HL-60/S4 treated with retinoic acid at 250 ng/mL for 4 days and 3 days (cell line): ENCODE results near the gene STH.

Experiments
- in situ Hi-C: fragments of 300-500 bp; cut with MboI; formaldehyde crosslinking; loops from 2 replicates; pipeline ENCODE4 v1.7.0; 2022; ENCODE audit warnings: low sequenced_read_pairs

The STH gene

DNA sequence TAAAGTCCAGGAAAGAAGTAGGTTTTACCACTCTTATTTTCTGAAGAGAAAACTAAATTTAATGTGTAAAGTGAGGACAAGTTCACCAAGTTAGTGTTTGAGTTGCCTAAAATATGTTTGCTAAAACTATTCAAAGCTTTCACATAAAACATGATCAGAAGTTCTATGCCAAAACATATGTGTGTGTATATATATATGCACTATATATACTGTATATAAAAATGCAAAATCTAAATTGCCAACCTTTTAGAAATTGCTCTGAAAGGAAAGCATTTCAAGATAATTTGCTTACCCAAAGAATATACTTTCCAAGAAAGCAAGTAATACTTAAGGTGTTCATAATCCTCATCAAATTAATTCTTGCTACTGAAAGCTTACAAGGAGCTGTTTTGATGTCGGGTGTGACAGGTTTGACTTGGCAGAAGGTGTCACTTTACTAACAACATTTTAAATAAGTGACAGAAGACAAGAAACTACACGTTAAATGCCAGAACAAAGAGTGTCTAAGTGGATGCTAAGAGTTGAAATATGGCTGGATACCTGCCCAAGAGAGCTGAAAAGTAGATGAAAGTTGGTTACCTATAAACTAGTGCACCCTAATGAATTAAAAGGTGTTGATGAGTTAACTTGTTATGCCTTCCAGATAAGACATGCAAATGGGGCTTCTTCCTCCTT, 32.3 kb upstream of the STH start:
- in situ Hi-C loops, result no loop called here

GRCh38 chr17:45967378-45967777, 31.7 kb upstream of the STH start:
- in situ Hi-C loops, result no loop called here

- in situ Hi-C loops, result no loop called here
Measured at GRCh38 chr17:45968732-45969131, 30.3 kb upstream of the STH start.

DNA sequence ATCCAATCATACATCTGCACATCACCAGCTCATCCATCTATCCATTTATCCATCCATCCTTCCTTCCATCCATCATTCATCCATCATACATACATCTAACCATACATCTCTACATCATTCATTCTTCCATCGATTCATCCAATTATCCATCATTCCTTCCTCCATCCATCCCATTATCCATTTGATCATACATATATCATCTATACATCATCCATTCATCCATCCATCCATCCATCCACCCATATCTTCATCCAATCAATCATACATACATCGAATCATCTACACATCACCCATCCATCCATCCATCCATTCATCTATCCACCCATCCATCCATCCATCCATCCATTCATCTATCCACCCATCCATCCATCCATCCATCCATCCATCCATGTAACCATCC, 29.3 kb upstream of the STH start:
- in situ Hi-C loops, result no loop called here

DNA sequence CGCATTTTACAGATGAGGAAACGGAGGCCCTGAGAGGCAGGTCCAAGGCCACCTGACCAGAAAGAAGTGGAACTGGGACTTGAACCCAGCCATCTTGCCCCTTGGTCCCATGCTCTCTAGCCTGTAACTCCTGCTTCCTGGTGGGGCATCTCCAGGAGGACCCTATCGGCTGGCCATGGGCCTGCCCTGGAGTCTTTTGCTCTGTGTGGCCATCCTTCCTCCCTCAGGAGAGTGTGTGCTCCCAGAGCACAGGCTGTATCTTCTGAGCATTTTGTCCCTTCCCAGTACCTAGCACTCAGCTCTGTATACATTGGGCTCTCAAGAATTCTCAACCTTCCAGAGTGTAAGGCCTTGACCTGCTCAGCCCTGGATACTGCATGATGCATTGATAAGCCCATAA, 28.4 kb upstream of the STH start:
- in situ Hi-C loops, result no loop called here

DNA sequence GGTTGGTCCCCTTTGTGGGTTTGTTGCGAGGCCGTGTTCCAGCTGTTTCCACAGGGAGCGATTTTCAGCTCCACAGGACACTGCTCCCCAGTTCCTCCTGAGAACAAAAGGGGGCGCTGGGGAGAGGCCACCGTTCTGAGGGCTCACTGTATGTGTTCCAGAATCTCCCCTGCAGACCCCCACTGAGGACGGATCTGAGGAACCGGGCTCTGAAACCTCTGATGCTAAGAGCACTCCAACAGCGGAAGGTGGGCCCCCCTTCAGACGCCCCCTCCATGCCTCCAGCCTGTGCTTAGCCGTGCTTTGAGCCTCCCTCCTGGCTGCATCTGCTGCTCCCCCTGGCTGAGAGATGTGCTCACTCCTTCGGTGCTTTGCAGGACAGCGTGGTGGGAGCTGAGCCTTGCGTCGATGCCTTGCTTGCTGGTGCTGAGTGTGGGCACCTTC, 27.3 kb upstream of the STH start:
- in situ Hi-C loops, result no loop called here

DNA sequence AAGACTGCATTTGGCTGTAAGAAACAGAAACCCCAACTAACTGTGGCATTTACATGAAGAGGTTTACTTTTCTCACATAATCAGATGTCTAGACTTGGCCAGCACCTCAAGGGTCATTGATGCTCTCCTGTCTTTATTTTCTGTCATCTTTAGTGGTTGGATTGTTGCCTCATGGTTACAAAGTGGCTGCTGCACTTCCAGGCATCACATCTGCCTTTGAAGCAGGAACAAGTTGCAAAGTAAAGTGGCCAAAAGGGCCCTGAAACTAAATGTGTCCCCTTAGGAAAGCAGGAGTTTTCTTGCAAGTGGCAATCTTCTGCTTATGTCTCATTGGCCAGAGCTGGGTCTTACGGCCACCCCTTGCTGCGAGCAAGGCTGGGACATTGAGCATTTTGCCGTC, 26.5 kb upstream of the STH start:
- in situ Hi-C loops, result no loop called here

- in situ Hi-C loops, result no loop called here
Measured at GRCh38 chr17:45973099-45973780, 25.8 kb upstream of the STH start.

- in situ Hi-C loops, result no loop called here
Measured at GRCh38 chr17:45973946-45974859, 24.8 kb upstream of the STH start.

- in situ Hi-C loops, result no loop called here
Measured at GRCh38 chr17:45974916-45975630, 24.0 kb upstream of the STH start.

- in situ Hi-C loops, result no loop called here
Measured at GRCh38 chr17:45975640-45976295, 23.3 kb upstream of the STH start.

GRCh38 chr17:45976391-45976754, 22.7 kb upstream of the STH start:
- in situ Hi-C loops, result no loop called here

DNA sequence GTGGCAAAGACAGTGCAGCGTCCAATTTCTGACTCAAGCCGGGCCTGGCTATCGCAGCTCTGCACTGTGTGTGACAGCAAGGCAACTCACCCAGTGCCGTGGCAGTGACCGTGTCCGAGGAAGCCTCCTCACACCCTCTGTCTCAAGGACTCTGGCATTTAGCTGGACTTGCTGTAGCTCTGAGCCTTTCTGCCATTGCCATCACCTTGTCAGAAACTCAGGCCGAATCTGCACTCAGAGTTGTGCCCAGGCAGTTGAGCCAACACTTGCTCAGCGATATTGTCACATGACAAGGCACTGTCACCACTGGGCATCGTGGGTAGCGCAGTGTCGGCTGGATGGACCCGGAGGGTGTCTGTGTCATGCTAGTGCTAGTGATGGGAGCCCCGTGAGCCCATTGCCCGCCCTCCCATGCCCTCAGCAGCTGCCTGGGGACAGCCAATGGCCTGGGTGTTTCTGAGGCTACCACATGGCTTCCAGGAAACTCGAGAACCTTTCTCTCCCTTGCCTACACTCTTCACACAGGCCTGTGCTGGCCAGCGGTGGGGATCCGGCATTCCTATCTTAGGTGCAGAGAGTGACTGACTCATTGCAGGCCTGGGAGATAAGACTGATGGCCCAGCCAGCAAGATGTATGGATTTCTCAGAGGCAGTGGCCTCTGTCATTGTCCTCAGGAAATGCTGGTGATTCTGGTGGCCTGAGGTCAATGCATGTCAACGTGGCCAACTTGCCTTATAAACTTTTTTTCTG, 22.1 kb upstream of the STH start:
- in situ Hi-C loops, result no loop called here

GRCh38 chr17:45977506-45977824, 21.6 kb upstream of the STH start:
- in situ Hi-C loops, result no loop called here

- in situ Hi-C loops, result no loop called here
Measured at GRCh38 chr17:45977976-45978626, 20.9 kb upstream of the STH start.

- in situ Hi-C loops, result no loop called here
Measured at GRCh38 chr17:45979137-45979536, 19.9 kb upstream of the STH start.

- in situ Hi-C loops, result no loop called here
Measured at GRCh38 chr17:45980855-45981254, 18.2 kb upstream of the STH start.

DNA sequence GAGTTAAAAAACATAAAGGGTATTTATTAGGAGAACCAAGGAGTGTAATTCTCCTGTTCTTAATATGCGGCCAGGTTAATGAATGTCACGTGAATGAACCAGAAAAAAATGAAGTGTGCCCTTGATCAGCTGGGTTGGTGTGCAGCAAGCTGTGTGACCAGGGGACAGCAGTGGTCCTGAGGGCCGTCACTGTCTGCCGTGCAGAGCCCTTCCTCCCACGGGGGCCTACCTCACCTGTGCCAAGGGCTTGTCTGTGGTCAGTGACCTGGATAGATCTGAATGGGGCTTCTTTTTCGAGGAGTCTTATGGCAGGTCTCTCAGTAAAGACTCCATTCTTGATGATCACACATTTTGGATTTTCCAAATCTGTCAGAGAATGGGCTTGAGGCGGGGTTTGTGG, 17.7 kb upstream of the STH start:
- in situ Hi-C loops, result no loop called here

DNA sequence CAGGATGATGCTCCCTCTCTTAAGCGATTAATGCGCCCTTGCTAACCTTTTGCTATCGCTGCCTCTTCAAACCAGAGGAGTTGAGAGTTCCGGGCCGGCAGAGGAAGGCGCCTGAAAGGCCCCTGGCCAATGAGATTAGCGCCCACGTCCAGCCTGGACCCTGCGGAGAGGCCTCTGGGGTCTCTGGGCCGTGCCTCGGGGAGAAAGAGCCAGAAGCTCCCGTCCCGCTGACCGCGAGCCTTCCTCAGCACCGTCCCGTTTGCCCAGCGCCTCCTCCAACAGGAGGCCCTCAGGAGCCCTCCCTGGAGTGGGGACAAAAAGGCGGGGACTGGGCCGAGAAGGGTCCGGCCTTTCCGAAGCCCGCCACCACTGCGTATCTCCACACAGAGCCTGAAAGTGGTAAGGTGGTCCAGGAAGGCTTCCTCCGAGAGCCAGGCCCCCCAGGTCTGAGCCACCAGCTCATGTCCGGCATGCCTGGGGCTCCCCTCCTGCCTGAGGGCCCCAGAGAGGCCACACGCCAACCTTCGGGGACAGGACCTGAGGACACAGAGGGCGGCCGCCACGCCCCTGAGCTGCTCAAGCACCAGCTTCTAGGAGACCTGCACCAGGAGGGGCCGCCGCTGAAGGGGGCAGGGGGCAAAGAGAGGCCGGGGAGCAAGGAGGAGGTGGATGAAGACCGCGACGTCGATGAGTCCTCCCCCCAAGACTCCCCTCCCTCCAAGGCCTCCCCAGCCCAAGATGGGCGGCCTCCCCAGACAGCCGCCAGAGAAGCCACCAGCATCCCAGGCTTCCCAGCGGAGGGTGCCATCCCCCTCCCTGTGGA, 16.0 kb upstream of the STH start:
- in situ Hi-C loops, result no loop called here
